GM21619 (cell line): ENCODE data around the gene MAPK9.
"Not testable (repeated sequence)": the region's sequence is repeated elsewhere in the genome, so short reads cannot be mapped to it uniquely, and the experiment has no call there.

Source experiments
- ATAC-seq: cut with Tn5 transposase; IDR thresholded peaks from one replicate; pipeline ENCODE4 v1.9.1; 2021; ENCODE audit not compliant: unreplicated experiment

The MAPK9 gene

DNA sequence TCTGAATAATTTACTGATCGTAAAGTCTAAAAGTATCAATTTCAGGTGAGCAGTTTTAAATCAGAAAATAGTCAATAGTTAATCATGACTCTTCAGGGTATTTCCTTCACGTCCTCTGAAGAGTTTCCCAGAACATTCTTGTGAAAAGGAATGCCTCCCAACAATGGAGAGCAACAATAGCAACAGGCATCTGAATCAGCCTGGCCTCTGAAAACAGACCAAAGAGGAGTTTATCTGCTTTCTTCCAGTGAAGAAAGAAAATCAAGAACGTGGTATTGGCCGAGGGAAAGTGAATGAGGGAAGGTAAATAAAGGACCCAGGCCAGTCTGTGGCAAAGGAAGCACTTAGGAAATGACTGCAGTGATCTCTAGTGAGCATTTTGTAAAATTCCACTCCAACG, 56.8 kb downstream of the MAPK9 start:
- ATAC-seq: no peak

DNA sequence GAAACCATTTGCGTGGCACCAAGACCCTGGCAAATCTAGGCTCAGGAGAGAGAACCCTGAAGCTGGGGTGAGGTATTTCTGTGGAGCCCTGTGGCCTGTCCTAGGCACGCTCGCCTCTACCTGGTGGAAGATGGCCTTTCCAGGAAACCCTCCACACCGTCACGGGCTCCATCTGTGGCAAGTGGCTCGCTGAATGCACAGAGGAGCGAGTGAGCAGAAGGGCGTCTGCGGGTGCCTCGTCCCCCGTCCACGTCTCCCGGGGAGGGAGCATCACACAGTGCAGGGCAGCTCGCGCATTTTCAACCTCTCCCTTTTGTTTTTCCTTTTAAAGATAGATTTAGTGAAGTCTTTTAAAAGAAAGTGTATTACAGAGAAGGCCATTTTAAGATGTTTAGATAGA, 57.6 kb downstream of the MAPK9 start:
- no peak for ATAC-seq

DNA sequence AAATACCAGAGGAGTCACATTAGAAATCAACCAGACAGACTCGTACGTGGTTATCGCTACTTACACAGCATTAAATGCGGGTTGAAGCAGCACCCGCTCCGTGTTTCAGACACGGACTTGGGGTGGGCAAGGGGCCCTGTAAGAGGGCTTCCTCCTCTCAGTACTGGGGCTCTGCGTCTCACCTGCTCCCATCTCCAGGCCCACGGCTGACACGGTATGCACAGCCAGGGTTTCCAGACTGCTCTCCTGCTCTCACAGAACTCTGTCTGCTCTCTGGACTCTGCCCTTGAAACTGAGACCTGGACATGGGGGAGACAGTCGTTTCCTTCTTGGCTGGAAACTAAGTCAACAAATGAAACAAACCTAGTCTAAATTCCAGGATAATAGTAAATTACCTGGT, 58.2 kb downstream of the MAPK9 start:
- ATAC-seq: no peak

DNA sequence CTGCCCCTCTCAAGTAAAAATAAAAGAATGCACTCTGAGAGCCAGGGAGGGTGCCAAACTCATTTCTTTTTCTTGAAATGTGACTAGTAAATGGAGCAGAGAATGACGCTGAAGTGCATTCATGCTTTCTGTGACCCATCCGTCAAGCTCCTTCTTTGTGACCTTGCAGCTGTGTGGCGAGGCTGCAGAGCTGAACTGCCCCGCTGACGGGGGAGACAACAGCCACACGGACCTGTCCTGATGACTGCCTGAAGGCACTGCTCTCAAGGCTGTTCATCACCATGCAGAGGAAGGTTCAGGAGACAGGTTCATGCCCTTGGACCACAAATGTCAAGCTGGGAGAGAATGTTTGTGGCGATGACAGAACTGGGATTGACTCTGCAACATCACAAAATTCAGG, 61.9 kb downstream of the MAPK9 start:
- ATAC-seq: no peak

DNA sequence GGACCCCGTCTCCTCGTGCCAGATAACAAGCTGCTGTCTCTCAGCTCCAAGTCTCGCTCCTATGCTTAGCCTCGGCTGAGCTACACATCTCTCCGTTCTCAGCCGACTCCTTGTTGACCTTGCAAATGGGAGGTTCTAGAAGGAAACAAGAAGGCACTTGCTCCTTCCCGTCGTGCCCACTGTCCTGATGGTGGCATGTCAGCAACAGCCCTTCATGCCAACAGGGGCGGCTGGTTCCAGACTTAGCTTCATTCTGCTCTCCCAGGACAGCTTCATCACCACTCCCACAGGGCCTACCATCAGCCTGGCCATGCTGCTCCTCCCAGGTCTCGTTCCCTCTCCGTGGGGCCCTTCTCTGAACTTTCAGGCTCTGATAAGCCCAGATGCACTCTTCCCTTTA, 69.8 kb downstream of the MAPK9 start:
- no peak for ATAC-seq

DNA sequence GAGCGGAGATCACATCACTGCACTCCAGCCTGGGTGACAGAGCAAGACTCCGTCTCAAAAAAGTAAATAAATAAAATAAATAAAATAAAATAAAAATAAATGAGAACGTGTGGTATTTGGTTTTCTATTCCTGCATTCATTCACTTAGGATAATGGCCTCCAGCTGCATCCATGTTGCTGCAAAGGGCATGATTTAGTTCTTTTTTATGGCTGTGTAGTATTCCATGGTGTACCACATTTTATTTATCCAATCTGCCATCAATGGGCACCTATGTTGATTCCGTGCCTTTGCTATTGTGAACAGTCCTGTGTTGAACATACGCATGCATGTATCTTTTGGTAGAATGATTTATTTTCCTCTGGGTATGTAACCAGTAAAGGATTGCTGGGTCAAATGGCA, 74.1 kb downstream of the MAPK9 start:
- no peak for ATAC-seq

DNA sequence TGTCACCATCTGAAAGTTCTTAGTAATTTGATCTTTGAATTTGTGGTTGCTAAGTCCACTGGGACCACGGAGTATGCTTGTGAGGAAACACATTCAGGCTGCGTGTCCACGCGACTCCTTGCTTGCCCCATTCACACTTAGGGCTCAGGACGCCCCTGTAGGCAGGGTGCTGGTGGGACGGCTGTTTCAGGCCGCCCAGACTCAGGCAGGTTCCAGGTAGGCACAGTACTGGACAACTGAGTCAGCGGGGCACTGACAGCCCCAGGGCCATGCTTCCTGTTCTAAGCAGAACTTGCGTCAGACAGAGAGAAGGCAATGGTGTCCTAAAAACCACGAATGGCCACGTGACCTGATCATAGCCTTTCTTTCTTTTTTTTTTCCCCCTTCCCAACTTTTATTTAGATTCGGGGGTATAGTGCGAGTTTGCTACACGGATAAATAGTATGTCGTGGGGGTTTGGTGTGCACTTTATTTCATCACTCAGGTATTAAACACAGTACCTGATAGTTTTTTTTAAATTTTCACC, 75.2 kb downstream of the MAPK9 start:
- no peak for ATAC-seq

DNA sequence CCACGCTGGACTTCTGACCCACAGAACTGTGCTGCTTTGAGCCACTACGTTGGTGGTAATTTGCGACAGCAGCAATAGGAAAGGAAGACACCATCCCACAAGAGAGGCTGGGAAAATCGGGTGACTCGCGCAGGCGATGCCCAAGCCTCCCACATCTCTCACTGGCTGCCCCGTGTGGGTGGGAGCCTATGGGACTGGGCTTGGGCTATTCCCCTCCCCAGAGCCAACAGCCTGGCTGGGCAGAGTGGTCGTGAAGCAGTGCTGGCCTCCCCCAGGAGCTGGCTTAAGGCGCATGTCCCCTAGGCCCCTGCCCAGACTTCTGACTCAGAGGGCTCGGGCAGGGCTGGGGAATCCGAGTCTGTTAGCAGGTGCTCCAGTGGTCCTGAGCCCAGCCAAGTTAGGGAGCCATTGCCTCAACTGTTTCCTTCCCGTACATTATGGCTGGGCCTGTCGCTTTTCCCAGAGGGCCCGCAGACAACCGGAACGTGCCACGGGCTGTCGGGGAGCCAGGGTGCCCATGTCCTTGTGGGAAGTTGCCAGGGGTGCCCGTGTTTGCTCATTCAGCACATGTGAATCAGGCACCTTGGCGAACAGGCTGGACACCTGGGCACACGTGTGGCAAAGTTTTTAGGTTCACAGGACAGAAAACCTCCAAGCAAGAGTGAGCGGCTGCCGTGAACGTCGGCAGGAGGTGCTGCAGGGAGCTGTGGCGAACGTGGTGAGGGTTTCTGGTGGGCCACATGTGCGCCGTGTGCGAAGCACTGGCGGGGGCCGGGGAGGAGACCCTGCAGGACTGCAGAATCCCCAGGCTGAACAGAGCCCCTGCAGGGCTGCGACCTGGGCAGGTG, 75.9 kb downstream of the MAPK9 start:
- no peak for ATAC-seq

DNA sequence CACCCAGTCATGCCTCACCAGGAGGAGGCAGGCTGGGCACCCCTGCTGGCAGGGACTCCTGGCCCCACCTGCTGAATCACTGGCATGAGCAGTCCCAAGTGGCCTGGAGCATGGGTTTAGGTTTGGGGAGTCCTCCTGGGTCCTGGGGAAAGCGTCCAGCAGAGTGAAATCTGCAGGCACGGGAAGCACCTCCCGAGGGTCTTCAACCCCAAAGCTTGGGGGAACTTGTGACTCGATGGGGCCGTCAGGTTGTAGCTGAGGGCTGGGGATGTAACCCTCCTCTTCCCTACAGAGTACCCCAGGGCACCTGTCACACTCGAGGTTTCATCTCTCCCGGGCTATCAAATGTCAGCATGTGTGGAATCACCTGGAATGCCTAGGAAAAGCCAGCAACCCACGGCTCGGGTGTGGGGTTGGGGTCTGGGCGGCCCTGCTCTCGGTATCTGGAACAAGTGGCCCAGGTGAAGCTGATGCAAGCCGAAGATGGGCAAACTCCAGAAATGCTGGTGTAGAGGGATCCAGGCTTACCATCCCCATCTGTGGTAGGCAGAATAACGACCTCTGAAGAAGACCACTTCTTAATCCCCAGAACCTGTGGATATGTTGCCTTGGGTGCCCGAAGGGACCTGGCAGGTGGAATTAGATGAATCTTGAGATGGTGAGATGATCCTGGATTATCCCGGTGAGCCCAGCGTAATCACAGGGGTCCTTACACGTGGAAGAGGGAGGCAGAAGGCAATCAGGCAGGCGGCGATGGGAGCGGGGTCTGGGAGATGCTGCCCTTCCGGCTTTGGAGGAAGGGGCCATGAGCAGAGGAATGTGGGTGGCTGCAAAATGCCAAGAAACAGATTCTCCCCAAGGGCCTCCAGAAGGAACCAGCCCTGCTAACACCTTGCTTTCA, 76.8 kb downstream of the MAPK9 start:
- no peak for ATAC-seq

DNA sequence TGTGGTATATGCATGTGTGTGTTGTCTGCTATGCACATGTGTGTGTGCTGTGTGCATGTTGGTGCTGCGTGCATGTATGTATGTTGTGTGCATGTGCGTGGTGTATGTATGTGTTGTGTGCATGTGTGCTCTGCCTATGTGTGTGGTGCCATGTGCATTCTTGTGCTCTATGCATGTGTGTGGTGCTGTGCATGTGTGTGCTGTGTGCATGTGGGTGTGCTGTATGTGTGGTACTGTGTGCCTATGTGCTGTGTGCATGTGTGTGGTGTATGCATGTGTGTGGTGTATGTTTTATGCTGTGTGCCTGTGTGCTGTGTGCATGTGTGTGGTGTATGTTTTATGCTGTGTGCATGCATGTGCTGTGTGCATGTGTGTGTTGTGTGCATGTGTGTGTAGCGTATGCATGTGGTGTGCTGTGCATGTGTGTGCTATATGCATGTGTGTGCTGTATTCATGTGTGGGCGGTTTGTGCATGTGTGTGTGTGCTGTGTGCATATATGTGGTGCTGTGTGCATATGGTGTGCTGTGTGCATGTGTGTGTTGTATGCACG, 78.2 kb downstream of the MAPK9 start:
- ATAC-seq: no peak

DNA sequence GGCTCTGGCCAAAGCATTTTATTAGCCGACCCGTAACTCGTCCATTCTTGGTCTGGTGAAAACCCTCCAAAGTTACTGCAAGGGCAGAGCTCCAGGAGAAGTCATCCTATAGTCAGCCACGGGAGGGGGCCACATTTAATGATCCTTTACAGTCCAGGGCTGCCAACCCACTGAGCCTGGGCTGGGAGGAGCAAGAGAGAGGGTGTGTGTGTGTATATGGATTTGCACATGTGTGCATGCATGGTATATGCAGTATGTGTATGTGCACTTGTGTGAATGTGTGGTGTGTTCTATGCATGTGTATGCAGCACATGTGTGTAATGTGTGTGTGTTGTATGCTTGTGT, 78.7 kb downstream of the MAPK9 start:
- no peak for ATAC-seq

DNA sequence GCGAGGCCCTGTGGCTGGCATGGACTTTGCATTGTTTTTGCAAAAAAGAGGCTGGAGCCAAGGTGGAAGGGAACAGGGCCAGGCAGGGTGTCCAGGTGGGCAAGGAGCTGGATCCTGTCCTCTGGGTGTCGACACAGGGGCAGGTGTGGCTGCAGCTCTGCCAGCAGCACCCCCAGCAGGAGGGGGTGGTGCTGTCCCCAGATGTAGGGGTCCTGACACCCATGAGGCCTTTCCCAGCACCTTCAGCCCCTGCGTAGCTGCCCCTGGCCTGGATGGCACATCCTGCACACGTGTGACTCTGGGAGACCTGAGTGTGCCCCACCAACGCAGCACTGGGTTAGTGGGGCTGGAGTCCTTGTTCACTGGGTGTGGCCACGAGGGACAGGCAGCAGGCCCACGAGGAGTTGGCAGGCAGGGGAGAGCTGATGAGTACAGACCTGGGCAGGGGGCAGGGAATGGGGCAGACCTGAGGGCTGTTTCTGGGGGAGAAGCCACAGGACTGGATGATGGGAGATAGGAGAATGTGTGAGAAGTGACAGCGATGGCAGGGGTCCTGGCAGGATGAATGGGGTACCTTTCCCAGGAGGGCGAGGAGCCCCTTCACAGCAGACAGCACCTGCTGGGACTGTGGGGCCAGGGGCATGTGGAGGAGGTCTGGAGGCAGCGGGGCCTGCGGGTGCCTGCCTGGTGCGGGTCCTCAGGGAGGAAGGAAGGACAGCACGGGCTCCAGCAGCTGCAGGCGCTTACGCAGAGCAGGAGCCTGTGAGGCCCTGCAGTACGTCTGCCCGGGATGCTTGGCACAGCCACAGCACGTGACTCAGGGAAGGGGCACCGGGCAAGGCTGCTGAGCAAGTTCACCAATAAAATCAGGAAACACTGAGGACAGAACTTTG, 79.3 kb downstream of the MAPK9 start:
- no peak for ATAC-seq

DNA sequence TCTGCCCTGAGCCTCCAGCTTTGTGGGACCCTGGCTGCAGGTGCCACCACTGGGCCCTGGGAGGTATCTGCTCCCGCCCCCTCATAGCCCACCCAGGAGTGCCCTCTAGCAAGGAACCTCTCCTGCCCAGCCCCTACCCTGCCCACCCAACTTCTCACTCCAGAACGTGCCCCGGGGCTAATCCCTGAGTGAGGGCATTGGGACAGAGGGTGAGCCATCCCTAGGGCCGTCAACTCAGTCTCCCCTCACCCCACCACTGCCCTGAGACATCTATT, 80.2 kb downstream of the MAPK9 start:
- no peak for ATAC-seq

DNA sequence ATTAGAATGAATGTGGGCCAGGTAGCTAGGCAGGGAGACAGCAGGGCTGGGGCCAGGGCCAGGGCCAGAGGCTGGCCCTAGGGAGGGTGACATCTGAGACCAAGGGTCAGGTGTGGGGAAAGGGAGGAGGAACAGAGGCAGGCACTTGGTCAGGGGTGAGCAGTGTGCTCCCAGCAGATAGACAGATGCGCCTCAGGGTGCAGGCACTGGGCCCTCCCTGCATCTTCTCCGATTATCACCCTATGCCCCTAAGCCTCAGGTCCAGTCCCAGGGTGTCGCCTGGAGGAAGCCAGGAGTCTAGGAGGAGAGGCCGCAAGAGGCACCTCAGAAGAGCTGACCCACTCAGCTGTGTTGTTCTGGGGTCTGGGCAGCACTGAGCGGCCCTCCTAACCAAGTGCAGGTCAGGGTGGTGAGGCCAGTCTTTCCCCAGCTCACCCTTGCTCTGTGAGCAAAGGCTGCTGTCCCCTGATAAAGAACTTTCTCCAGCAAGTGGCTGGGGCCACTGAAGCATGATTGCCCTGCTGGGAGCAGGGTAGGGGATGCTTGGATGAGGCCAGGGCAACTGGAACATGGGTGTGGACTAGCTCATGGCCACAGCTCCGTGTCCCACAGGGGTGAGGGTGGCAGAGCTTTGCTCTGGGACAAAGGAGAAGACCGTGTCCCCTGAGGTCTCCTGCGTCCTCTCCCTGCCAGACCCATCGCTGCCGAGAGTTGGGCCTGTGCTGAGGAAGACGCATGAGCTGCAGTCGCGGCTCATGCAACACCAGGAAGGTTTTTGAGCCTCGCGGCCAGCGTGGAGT, 80.7 kb downstream of the MAPK9 start:
- no peak for ATAC-seq

DNA sequence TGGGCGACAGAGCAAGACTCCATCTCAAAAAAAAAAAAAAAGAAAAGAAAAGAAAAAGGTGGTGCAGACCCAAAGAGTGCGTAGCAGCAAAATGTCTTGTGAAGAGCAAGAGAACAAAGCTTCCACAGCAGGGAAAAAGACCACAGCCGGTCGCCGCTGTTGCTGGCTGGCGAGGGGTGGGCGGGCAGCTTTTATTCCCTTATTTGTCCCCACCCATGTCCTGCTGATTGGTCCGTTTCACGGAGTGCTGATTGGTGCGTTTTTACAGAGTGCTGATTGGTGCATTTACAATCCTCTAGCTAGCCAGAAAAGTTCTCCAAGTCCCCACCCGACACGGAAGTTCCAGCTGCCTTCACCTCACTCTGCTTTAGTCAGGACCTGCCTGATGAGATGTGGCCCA, 81.8 kb downstream of the MAPK9 start:
- ATAC-seq: not testable (repeated sequence)

DNA sequence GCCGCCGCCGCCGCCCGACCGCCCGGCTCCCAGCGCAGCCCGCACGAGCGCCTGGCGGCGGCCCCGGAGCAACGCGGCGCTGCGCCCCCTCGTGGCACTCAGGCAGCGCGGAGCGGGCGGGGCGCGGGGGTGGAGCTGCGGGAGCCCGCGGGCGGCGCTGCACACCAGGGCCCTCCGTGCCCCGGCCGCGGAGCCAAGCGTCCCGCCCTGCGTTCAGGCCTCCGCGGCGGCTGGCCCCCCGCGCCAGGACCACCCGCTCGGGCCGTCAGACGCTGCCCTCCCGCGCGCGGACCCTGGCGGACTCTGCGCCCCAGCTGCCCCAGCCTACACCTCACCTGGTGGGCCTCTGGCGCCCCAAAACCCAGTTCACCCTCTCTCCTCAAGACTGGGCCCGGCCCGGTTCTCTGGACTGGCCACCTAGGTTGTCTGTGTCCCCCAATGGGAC, 82.7 kb downstream of the MAPK9 start, which contains the start of gene RASGEF1C:
Gene RASGEF1C, minus strand, starts transcription at position 75 of the 445 bp plus-strand sequence. CDS start 71,159 bp downstream, outside the sequence.
- peak; percentile 80 for ATAC-seq

DNA sequence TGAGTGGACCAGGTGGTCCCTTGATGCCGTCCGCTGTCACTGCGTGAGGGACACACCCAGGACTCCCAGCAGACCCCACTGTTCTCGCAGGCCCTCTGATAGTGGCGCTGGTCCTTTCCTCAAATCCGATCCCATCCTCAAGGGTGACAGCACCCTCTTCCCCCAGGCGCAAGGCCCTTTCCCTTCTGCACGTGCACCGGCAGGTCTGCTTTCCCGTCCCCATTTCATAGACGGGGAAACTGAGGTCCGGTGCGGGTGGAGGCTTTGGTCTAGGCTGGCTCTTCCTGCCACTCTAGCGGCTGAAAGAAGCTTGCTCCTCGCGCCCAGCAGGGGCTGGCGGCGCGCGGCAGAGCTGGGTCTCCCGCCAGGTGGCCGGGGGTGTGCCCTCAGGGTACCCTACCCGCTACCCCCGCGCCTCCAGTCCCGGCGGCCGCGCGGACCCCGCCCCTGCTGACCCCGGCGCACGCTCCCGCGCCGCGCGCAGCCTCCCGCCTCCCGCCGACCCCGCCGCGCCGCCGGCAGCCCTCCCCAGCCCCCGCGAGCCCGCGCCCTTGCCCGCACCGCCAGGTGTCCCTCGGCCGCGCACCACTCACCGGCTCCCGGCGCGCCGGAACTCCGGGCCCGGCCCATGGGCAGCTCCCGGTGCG, 83.3 kb downstream of the MAPK9 start:
- peak; percentile 28 for ATAC-seq

DNA sequence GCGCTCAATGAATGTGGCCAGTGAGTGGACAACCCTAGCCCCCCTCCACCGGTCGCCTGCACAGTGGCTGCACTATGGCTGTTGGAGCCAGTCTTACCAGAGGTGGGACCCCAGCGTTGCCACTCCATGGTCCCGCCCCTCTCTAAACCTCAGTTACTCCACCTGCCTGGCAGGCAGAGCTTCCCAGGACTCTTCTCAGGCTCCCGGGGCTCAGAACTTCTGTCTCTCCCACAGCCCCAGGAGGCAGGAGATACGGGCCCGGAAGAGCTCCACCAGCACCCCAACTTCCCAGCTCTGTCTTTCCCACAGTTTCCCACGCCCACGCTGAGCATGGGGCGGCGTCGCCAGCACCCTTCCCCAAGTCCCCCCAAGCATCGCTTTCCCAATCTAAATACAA, 83.8 kb downstream of the MAPK9 start:
- no peak for ATAC-seq

DNA sequence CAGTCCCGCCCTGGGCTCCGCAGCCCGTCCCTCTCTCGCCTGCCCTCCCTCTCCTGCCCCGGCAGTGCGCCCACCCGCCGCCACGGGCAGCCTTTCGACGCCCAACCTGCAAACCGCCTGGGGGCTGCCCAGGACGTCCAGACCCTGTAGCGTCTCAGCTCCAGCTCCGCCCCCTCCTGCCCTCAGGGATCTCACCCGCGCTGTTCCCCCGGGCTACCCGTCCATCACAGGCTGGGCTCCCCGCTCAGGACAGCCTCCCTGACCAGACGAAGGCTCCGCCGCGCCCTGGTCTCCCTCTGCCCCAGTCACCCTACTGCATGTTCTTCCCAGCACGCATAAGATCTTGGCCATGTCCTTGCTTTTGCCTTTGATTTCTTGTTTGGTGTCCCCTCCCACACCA, 84.3 kb downstream of the MAPK9 start:
- ATAC-seq: no peak
